Activated CD8-positive, alpha-beta T cell treated with anti-CD3 and anti-CD28 coated beads for 36 hours (primary cell): Measurements from ENCODE around the gene ZNF341. TPM values are rescaled to one million over a fixed set of nuclear protein-coding genes. Genes with fewer than 3 reads are reported as not detected.

Experiments used
- ATAC-seq: fragments of 200-7000 bp; cut with Tn5 transposase; one replicate; pipeline ENCODE4 v1.10.0; 2021; ENCODE audit warnings: mild to moderate bottlenecking, moderate library complexity
- CTCF ChIA-PET: fragments of 350-600 bp; sonication (Branson Sonifier 250); formaldehyde crosslinking; loops from one replicate; lab custom pipeline; 2021; ENCODE audit warnings: antibody characterized with exemption; lab: Charles Lee
- POLR2A ChIA-PET: fragments of 350-600 bp; sonication (Branson Sonifier 250); formaldehyde crosslinking; loops from one replicate; lab custom pipeline; 2021; ENCODE audit warnings: antibody characterized with exemption; lab: Charles Lee
- DNase-seq: peaks from one replicate; pipeline ENCODE4 v3.0.0-alpha.2; 2020
- H3K27ac Mint-ChIP-seq: one replicate; pipeline ENCODE4 v1.8.0; 2021; ENCODE audit warnings: mild to moderate bottlenecking, mixed read lengths
- H3K27me3 Mint-ChIP-seq: one replicate; pipeline ENCODE4 v1.8.0; 2021; ENCODE audit warnings: mixed read lengths
- H3K36me3 Mint-ChIP-seq: one replicate; pipeline ENCODE4 v1.8.0; 2021; ENCODE audit warnings: low read depth, mixed read lengths
- H3K4me1 Mint-ChIP-seq: one replicate; pipeline ENCODE4 v1.8.0; 2021; ENCODE audit warnings: low read depth, mixed read lengths
- H3K4me3 Mint-ChIP-seq: one replicate; pipeline ENCODE4 v1.8.0; 2021; ENCODE audit warnings: mild to moderate bottlenecking, moderate library complexity, mixed read lengths
- H3K9me3 Mint-ChIP-seq: one replicate; pipeline ENCODE4 v1.8.0; 2021; ENCODE audit warnings: mixed read lengths
- CTCF ChIP-seq: fragments of 200-600 bp; IDR thresholded peaks from one replicate; pipeline ENCODE4 v1.8.0; 2022; ENCODE audit warnings: antibody characterized with exemption, mild to moderate bottlenecking
- intact Hi-C: fragments of 100-400 bp; cut with micrococcal nuclease; formaldehyde crosslinking; loops from one replicate; pipeline ENCODE4 v1.10.0; 2022
- total RNA-seq, 2 experiments: library from RNA; stranded (reverse); gene quantifications; one replicate each; pipeline ENCODE4 v1.2.3, GENCODE V29; 2021

ZNF341 gene
- total RNA-seq, 2 experiments from 2014 or later: 4.3 to 5.0 TPM

DNA sequence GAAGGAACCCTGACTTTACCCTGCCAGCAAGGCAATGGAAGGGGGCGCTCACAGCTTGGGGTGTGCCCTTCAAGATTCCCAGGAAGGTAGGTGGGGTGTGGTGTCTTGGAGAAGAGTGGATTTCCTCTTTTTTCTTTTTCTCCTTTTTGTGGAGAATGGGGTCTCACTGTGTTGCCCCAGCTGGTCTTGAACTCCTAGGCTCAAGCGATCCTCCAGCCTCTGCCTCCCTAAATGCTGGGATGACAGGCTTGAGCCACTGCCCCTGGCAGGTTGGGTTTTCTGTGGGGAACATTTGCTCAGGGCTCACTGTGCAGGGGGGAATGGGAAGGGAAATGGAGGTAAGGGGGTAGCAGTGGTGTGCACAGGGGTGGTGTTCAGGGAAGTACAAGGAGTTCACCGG, 4.0 kb upstream of the ZNF341 start:
- no peaks in the 10 kb centered on the region for H3K27me3 Mint-ChIP-seq
- no peak overlapping the region for H3K4me3 Mint-ChIP-seq
- intact Hi-C loops: no loop called here
- ChIA-PET CTCF (no interaction called here), POLR2A (interaction anchor here (2.5 kb wide), 1 partner anchor 42 kb away, joined by 5 read pairs; no protein-coding TSS in a partner anchor)
- H3K36me3 Mint-ChIP-seq: no peaks in the 10 kb centered on the region
- ATAC-seq: no peak
- TF ChIP-seq CTCF: no peak
- DNase-seq: no peak
- H3K27ac Mint-ChIP-seq: no peak overlapping the region
- peaks cover 11% of the 10 kb centered on the region for H3K4me1 Mint-ChIP-seq
- no peaks in the 10 kb centered on the region for H3K9me3 Mint-ChIP-seq

DNA sequence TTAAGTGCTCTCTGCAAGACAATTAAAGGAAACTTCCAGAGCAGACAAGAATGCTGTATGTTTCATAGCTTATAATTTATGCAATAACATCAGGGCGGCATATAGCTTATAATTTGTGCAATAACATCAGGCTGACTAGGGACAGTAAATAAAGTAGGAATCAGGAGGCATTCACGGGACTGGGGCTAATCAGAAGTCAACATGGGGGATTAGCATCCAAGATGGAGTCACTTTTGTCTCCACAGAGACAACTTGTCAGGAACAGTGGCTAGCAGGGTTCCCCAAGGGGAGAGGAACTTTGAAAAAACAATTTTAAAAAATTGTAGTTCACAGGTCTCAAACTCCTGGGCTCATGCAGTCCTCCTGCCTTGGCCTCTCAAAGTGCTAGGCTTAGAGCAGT, 3.3 kb upstream of the ZNF341 start:
- no peaks in the 10 kb centered on the region for H3K9me3 Mint-ChIP-seq
- no peak overlapping the region for H3K4me3 Mint-ChIP-seq
- no peak overlapping the region for H3K27ac Mint-ChIP-seq
- H3K4me1 Mint-ChIP-seq: peaks cover 12% of the 10 kb centered on the region
- ATAC-seq: no peak
- intact Hi-C loops: no loop called here
- TF ChIP-seq CTCF: no peak
- H3K27me3 Mint-ChIP-seq: no peaks in the 10 kb centered on the region
- ChIA-PET CTCF (interaction anchor here (1.3 kb wide), 1 partner anchor 9 kb away, joined by 4 read pairs; no protein-coding TSS in a partner anchor), POLR2A (interaction anchor here (1.1 kb wide), 1 partner anchor 47 kb away, joined by 3 read pairs; no protein-coding TSS in a partner anchor)
- DNase-seq: no peak
- no peaks in the 10 kb centered on the region for H3K36me3 Mint-ChIP-seq

DNA sequence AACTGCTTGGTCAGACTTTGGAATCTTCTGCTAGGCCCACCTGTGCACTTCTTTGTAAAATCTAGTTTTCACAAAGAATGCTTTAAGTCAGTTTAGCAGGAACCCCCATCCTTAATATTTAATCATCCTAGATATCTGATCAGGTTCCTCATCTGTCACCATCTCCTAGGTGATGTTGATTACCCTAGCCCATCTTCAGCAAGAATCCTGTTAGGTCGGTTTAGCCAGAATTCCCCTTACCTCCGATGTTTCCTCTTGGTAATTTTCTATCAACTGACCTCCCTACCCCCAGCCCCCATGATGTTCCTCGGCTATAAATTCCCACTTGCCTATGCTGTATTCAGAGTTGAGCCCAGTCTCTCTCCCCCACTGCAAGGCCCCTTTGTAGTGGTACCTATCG, 2.7 kb upstream of the ZNF341 start:
- CTCF ChIA-PET: interaction anchor here (1.3 kb wide), 1 partner anchor 10 kb away, joined by 4 read pairs; no protein-coding TSS in a partner anchor
- Mint-ChIP-seq H3K9me3 (no peaks in the 10 kb centered on the region), H3K36me3 (no peaks in the 10 kb centered on the region)

DNA sequence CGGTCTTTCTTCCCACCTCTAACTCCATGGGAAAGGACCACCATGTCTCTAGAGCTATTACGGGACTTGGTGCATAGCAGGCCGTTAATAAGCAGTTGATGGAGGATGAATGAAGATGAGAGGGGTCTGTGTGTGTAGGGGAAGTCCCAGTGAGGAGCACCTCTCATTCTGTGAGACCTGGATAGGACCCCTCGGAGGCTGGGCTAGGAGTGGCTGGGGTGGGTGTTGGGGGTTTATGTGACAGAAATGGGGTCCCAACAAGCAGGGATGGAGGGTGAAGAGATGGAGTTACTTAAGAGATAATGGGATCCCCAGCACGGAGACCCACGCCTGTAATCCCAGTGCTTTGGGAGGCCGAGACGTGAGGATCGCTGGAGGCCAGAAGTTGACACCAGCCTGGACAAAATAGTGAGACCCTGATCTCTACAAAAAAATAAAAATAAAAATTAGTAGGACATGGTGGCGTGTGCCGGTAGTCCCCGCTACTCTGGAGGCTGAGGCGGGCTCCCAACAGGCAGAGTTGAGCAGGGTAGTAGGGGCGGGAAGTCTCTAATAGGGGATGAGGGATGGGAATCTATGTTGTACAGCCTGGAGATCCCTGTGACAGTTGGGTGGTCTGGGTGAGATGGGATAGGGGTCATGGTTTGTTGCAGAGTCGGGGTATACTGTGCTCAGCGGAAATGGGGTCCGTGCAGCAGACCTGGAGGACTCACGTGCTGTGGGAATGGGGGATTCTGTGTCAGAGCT, 677 bp upstream of the ZNF341 start:
- H3K27me3 Mint-ChIP-seq: no peaks in the 10 kb centered on the region
- H3K27ac Mint-ChIP-seq: peak overlapping the region; percentile 84
- peaks cover 3% of the 10 kb centered on the region for H3K9me3 Mint-ChIP-seq
- ATAC-seq (no peak), DNase-seq (no peak)
- H3K36me3 Mint-ChIP-seq: peaks cover 8% of the 10 kb centered on the region
- no peak for TF ChIP-seq CTCF
- POLR2A ChIA-PET: interaction anchor here (1.3 to 2.5 kb wide), 5 partner anchors 11 to 80 kb away, joined by 3 to 27 read pairs (median 9); partner anchors contain the start of genes CHMP4B and PXMP4
- CTCF ChIA-PET: interaction anchor here (0.6 to 2.5 kb wide), 4 partner anchors 8 to 63 kb away, joined by 3 to 24 read pairs (median 8); partner anchors contain the start of genes ACTL10 and PXMP4
- intact Hi-C loops: loop anchor here (5.0 kb wide), 2 partner anchors 44 to 64 kb away; partner anchors contain the start of genes ACTL10 and E2F1
- H3K4me1 Mint-ChIP-seq: peaks cover 21% of the 10 kb centered on the region
- peak overlapping the region; percentile 79 for H3K4me3 Mint-ChIP-seq

More for the DNA sequence above, 2.7 kb upstream of the ZNF341 start:
- ATAC-seq (no peak), DNase-seq (no peak)
- no peak overlapping the region for H3K4me3 Mint-ChIP-seq
- intact Hi-C loops: no loop called here
- POLR2A ChIA-PET: interaction anchor here (1.1 kb wide), 1 partner anchor 48 kb away, joined by 3 read pairs; no protein-coding TSS in a partner anchor
- no peak overlapping the region for H3K27ac Mint-ChIP-seq
- H3K4me1 Mint-ChIP-seq: peaks cover 18% of the 10 kb centered on the region
- no peaks in the 10 kb centered on the region for H3K27me3 Mint-ChIP-seq
- TF ChIP-seq CTCF: no peak
